K562 (cell line): ENCODE measurements around the gene CTDNEP1. TPM values are rescaled to one million over a fixed set of nuclear protein-coding genes. Genes with fewer than 3 reads are reported as not detected.

Experiments
- BRF1 ChIP-seq: IDR thresholded peaks from 3 replicates; pipeline ENCODE4 v1.6.1; 2011; ENCODE audit warnings: borderline replicate concordance, mild to moderate bottlenecking; ENCODE audit not compliant: insufficient read length; ENCODE audit errors: extremely low read depth
- FIP1L1 ChIP-seq: fragments of 200-400 bp; formaldehyde crosslinking; IDR thresholded peaks from 2 replicates; pipeline ENCODE4 v1.6.1; 2018; ENCODE audit warnings: mild to moderate bottlenecking, low read depth, low read length; ENCODE audit not compliant: poor library complexity, severe bottlenecking
- FOXJ2 ChIP-seq: fragments of 200-800 bp; sonication (Bioruptor generic); IDR thresholded peaks from 2 replicates; pipeline ENCODE4 v1.6.1; 2016; ENCODE audit warnings: missing genetic modification characterization, missing compliant biosample characterization
- GABPA ChIP-seq: fragments of 200-800 bp; sonication (Bioruptor generic); conservative IDR thresholded peaks from 2 replicates; pipeline ENCODE4 v1.6.1; 2016; ENCODE audit warnings: low read depth, missing genetic modification characterization, missing compliant biosample characterization
- HDAC8 ChIP-seq: fragments of 450-650 bp; IDR thresholded peaks from 2 replicates; pipeline ENCODE4 v1.6.1; 2016; ENCODE audit warnings: mild to moderate bottlenecking, missing genetic modification characterization, moderate library complexity, missing compliant biosample characterization
- HMG20B ChIP-seq: fragments of 250-450 bp; sonication (Bioruptor Pico); IDR thresholded peaks from 2 replicates; pipeline ENCODE4 v1.5.0; 2021; ENCODE audit warnings: mild to moderate bottlenecking
- HNRNPH1 ChIP-seq: fragments of 200-400 bp; formaldehyde crosslinking; optimal IDR thresholded peaks from 2 replicates; pipeline ENCODE3; 2017; ENCODE audit warnings: low read depth, mild to moderate bottlenecking, low read length, moderate library complexity
- KHSRP ChIP-seq: fragments of 450-650 bp; IDR thresholded peaks from 2 replicates; pipeline ENCODE4 v1.6.1; 2017
- L3MBTL2 ChIP-seq: fragments of 450-650 bp; IDR thresholded peaks from 2 replicates; pipeline ENCODE4 v1.6.1; 2016; ENCODE audit warnings: mild to moderate bottlenecking, moderate library complexity
- MYBL2 ChIP-seq, 2 experiments: fragments of 450-650 bp in 1 of 2; sonication (generic) in 1 of 2; formaldehyde crosslinking in 1 of 2; IDR thresholded peaks; 2 replicates each; pipeline versions ENCODE4 v1.6.1 to v1.8.1; 2017 to 2022; ENCODE audit warnings: borderline replicate concordance in 1 of 2, inconsistent platforms in 1 of 2, low read depth in 1 of 2, mild to moderate bottlenecking in 1 of 2, missing genetic modification reagents in 1 of 2, moderate library complexity in 1 of 2
- NFIC ChIP-seq: fragments of 450-650 bp; IDR thresholded peaks from 2 replicates; pipeline ENCODE4 v1.6.1; 2017; ENCODE audit warnings: mild to moderate bottlenecking, inconsistent platforms
- RBM39 ChIP-seq: fragments of 200-400 bp; formaldehyde crosslinking; optimal IDR thresholded peaks from 2 replicates; pipeline ENCODE3; 2018; ENCODE audit warnings: low read depth, low read length
- SUPT5H ChIP-seq: fragments of 450-650 bp; IDR thresholded peaks from 2 replicates; pipeline ENCODE4 v1.6.1; 2016
- TCF7L2 ChIP-seq: fragments of 150-350 bp; IDR thresholded peaks from 2 replicates; pipeline ENCODE4 v1.6.1; 2016; ENCODE audit warnings: low read depth, mild to moderate bottlenecking, low read length, moderate library complexity
- ZBTB43 ChIP-seq: sonication (generic); formaldehyde crosslinking; IDR thresholded peaks from 2 replicates; pipeline ENCODE4 v1.8.0; 2023; ENCODE audit warnings: mild to moderate bottlenecking, missing genetic modification reagents
- ZNF274 ChIP-seq: IDR thresholded peaks from 2 replicates; pipeline ENCODE4 v1.6.1; 2011; ENCODE audit warnings: low read depth, mild to moderate bottlenecking, low read length, moderate library complexity, borderline replicate concordance
- ZNF395 ChIP-seq: fragments of 200-800 bp; sonication (Bioruptor generic); IDR thresholded peaks from 2 replicates; pipeline ENCODE4 v1.6.1; 2017; ENCODE audit warnings: missing genetic modification characterization, missing compliant biosample characterization
- polyA plus RNA-seq, 8 experiments: library from polyadenylated mRNA; depleted of rRNA in 4 of 8; stranded (reverse) in 5 of 8; unstranded in 3 of 8; fragments of >200 nt; fragmentation: Nextera tagmentation in 2 of 8; fragmentation: Illumina TruSeq in 1 of 8; extraction: Ambion mirVana in 2 of 8; extraction: Trizol in 1 of 8; gene quantifications; 2 replicates each; pipeline versions ENCODE4 v1.2.1 to v1.2.3, GENCODE V29; 2011 to 2014; ENCODE audit warnings: inconsistent platforms in 1 of 8, missing spikeins in 1 of 8
- total RNA-seq, 7 experiments: library from RNA; depleted of rRNA in 6 of 7; stranded (reverse); fragments of >200 nt in 6 of 7; fragmentation: Illumina TruSeq in 2 of 7; extraction: Trizol in 2 of 7; gene quantifications; 2 replicates each; pipeline versions ENCODE4 v1.2.1 to v1.2.3, GENCODE V29; 2011 to 2021; ENCODE audit warnings: low replicate concordance in 1 of 7
- TF ChIP-seq, protein P1 (sequence below): sonication (generic); formaldehyde crosslinking; IDR thresholded peaks from 2 replicates; pipeline ENCODE4 v1.8.1; 2023; ENCODE audit warnings: mild to moderate bottlenecking, missing genetic modification reagents
- TF ChIP-seq, protein P2 (sequence below): sonication (generic); IDR thresholded peaks from 2 replicates; pipeline ENCODE4 v1.6.1; 2016

The CTDNEP1 gene
- total and polyA plus RNA-seq, 9 of the 15 experiments (the other 6 are each of a cell fraction or from before 2014, with no cell fraction given), result 10.7 to 150 (median 28.5) TPM

DNA sequence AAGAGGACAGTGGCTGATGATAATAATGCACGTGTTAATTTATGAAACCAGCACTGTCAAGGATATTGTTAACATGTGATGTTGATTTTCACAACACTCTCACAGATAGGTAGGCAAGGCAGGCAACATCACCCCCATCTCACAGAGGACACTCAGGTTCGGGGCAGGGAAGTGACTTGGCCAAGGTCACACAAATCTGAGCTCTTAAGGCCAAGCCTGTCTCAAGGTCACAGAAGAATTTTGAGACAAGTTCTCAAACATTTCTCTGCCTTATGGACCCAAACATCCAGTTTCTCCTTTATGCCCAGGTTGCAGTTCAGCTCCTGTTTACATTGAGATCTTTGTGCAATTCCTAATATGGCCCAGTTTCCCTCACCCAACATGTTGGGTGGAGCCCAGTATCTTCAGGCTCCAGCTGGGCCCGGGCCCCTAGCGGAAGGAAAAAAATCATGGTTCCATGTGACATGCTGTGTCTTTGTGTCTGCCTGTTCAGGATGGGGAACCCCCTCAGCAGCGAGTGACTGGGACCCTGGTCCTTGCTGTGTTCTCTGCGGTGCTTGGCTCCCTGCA is 31.3 kb upstream of the CTDNEP1 start (continued):
- TF ChIP-seq L3MBTL2 (peak; percentile 23; the same call in 1 of the 2 replicates), FOXJ2 (tag) (no peak), HNRNPH1 (no peak), ZNF274 (no peak), HDAC8 (tag) (no peak), ZBTB43 (CRISPR knock-in tag) (no peak), TCF7L2 (no peak), NFIC (no peak), KHSRP (no peak), RBM39 (no peak), FIP1L1 (no peak), SUPT5H (no peak), HMG20B (CRISPR knock-in tag) (no peak), BRF1 (no peak), ZNF395 (CRISPR knock-in tag) (no peak), GABPA (no peak), MYBL2 (IDR thresholded peaks at IDR 0.05; ENCODE audit: low read depth) (no peak), MYBL2 (CRISPR knock-in tag; IDR thresholded peaks at IDR 0.05; ENCODE audit: borderline replicate concordance) (no peak)
- TF ChIP-seq, protein P1, sequence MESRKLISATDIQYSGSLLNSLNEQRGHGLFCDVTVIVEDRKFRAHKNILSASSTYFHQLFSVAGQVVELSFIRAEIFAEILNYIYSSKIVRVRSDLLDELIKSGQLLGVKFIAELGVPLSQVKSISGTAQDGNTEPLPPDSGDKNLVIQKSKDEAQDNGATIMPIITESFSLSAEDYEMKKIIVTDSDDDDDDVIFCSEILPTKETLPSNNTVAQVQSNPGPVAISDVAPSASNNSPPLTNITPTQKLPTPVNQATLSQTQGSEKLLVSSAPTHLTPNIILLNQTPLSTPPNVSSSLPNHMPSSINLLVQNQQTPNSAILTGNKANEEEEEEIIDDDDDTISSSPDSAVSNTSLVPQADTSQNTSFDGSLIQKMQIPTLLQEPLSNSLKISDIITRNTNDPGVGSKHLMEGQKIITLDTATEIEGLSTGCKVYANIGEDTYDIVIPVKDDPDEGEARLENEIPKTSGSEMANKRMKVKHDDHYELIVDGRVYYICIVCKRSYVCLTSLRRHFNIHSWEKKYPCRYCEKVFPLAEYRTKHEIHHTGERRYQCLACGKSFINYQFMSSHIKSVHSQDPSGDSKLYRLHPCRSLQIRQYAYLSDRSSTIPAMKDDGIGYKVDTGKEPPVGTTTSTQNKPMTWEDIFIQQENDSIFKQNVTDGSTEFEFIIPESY (CRISPR knock-in tag), result no peak
- TF ChIP-seq, protein P2, sequence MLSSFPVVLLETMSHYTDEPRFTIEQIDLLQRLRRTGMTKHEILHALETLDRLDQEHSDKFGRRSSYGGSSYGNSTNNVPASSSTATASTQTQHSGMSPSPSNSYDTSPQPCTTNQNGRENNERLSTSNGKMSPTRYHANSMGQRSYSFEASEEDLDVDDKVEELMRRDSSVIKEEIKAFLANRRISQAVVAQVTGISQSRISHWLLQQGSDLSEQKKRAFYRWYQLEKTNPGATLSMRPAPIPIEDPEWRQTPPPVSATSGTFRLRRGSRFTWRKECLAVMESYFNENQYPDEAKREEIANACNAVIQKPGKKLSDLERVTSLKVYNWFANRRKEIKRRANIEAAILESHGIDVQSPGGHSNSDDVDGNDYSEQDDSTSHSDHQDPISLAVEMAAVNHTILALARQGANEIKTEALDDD, result no peak
